ENCODE data around the gene DHRS12. TPM values are rescaled to one million over a fixed set of nuclear protein-coding genes. Genes with fewer than 3 reads are reported as not detected.
A peak's percentile ranks its signal among the peaks of the same experiment; 100 is the strongest.

Gene DHRS12
- total and polyA plus RNA-seq, 10 donors: 11.3 to 22.8 (median 16.9) TPM

DNA sequence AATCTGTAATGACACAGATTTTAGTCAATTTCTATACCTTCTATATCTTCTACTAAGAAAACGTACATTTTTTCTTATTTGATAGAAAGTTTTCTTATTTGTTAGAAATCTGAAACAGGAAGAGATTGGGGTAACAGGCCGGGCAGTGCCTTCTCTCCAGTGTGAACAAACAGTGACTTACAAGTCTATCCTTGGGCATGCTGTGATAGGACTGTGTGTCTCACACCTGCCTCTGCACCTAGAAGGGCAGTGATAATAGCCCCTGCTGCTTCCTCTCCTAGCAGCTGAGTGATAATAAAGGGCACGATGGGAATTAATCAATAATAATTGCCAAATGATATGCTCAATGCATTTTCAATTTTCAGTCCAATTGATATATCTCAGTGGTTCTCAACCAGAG lies 39.6 kb upstream of the DHRS12 start:
- Histone ChIP-seq H3K4me1 (peaks cover 0 to 14% (median 6%) of the 10 kb centered on the region in 6 donors), H3K4me3 (no peak overlapping the region), H3K9me3 (no peaks in the 10 kb centered on the region), H3K27me3 (replicated peaks in 1 of 7) (peaks cover 0 to 12% (median 0%) of the 10 kb centered on the region in 7 donors), H3K27ac (no peak overlapping the region), H3K36me3 (no peaks in the 10 kb centered on the region)
- WGBS, 5 donors: 69 to 78% (median 74%) methylated on average over 3 of the region's 3 CpGs
- TF ChIP-seq POLR2A (IDR thresholded peaks at IDR 0.05): no peak
- TF ChIP-seq POLR2AphosphoS5 (IDR thresholded peaks at IDR 0.05): no peak
- TF ChIP-seq, protein P1, sequence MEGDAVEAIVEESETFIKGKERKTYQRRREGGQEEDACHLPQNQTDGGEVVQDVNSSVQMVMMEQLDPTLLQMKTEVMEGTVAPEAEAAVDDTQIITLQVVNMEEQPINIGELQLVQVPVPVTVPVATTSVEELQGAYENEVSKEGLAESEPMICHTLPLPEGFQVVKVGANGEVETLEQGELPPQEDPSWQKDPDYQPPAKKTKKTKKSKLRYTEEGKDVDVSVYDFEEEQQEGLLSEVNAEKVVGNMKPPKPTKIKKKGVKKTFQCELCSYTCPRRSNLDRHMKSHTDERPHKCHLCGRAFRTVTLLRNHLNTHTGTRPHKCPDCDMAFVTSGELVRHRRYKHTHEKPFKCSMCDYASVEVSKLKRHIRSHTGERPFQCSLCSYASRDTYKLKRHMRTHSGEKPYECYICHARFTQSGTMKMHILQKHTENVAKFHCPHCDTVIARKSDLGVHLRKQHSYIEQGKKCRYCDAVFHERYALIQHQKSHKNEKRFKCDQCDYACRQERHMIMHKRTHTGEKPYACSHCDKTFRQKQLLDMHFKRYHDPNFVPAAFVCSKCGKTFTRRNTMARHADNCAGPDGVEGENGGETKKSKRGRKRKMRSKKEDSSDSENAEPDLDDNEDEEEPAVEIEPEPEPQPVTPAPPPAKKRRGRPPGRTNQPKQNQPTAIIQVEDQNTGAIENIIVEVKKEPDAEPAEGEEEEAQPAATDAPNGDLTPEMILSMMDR (IDR thresholded peaks at IDR 0.05 in 8 of 11, conservative IDR thresholded peaks at IDR 0.05 in 3 of 11): no peak
- DNase-seq: no peak
- intact Hi-C loops (cut with DNase I; ENCODE audit: low total_unique reads): loop anchor here (10.0 kb wide), 1 partner anchor 281 kb away; the partner anchor contains the start of gene NEK5

DNA sequence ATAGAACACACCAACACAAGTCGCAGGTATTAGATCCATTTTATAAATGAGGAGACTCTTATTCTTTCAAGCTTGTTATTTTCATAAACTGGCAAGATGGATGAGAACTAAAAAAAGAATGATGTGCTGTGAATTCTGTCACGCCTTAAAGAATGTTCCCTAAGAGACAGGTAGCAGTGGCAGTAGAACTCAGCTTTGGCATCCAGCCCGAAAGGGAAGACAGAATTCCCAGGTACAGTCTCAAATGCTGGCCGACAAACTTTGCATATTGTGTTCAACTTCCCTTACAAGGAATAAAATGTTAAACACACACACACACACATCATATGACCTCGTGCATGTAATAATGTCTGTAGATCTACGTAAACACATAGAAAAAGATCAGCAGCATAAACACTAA lies 37.8 kb upstream of the DHRS12 start:
- no peak for TF ChIP-seq POLR2A (IDR thresholded peaks at IDR 0.05)
- TF ChIP-seq, protein P1 (IDR thresholded peaks at IDR 0.05 in 8 of 11, conservative IDR thresholded peaks at IDR 0.05 in 3 of 11): no peak
- no peak for TF ChIP-seq POLR2AphosphoS5 (IDR thresholded peaks at IDR 0.05)
- peaks cover 0 to 14% (median 6%) of the 10 kb centered on the region in 6 donors for H3K4me1 ChIP-seq
- DNase-seq: no peak
- no peak overlapping the region for H3K4me3 ChIP-seq
- no peak overlapping the region for H3K27ac ChIP-seq
- 79 to 88% (median 82%) methylated on average over 6 of the region's 6 CpGs for WGBS, 5 donors
- intact Hi-C loops (cut with DNase I; ENCODE audit: low total_unique reads): loop anchor here (10.0 kb wide), 1 partner anchor 283 kb away; the partner anchor contains the start of gene NEK5
- H3K27me3 ChIP-seq (replicated peaks in 1 of 7): peaks cover 0 to 12% (median 0%) of the 10 kb centered on the region in 7 donors
- no peaks in the 10 kb centered on the region for H3K9me3 ChIP-seq
- H3K36me3 ChIP-seq: no peaks in the 10 kb centered on the region

DNA sequence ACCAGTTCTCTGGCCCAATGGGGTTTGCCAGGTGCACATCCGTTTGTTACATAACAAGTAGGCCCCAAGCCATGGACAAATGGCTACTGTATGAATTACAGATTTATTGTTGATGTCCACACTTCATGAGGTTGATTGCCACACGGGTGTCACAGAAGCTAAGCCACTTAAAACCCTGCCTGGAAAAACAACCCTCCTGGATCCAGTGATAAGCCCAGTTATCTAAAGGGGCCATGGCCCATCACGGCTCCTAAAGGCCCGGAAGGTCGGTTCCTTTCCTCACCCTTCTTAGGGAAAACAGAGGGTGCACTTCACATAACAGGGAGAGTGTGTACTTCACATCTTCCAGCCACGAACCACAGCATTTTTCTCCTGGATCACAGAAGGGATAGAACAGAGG lies 37.0 kb upstream of the DHRS12 start:
- Histone ChIP-seq H3K27ac (no peak overlapping the region), H3K4me3 (no peak overlapping the region), H3K9me3 (no peaks in the 10 kb centered on the region), H3K27me3 (replicated peaks in 1 of 7) (peaks cover 0 to 12% (median 0%) of the 10 kb centered on the region in 7 donors), H3K4me1 (peaks cover 0 to 14% (median 6%) of the 10 kb centered on the region in 6 donors), H3K36me3 (no peaks in the 10 kb centered on the region)
- no peak for DNase-seq
- WGBS, 5 donors: 71 to 87% (median 86%) methylated on average over 6 of the region's 6 CpGs
- TF ChIP-seq POLR2AphosphoS5 (IDR thresholded peaks at IDR 0.05) (no peak), POLR2A (IDR thresholded peaks at IDR 0.05) (no peak)
- TF ChIP-seq, protein P1 (IDR thresholded peaks at IDR 0.05 in 8 of 11, conservative IDR thresholded peaks at IDR 0.05 in 3 of 11): no peak
- intact Hi-C loops (cut with DNase I; ENCODE audit: low total_unique reads): loop anchor here (10.0 kb wide), 1 partner anchor 284 kb away; the partner anchor contains the start of gene NEK5

DNA sequence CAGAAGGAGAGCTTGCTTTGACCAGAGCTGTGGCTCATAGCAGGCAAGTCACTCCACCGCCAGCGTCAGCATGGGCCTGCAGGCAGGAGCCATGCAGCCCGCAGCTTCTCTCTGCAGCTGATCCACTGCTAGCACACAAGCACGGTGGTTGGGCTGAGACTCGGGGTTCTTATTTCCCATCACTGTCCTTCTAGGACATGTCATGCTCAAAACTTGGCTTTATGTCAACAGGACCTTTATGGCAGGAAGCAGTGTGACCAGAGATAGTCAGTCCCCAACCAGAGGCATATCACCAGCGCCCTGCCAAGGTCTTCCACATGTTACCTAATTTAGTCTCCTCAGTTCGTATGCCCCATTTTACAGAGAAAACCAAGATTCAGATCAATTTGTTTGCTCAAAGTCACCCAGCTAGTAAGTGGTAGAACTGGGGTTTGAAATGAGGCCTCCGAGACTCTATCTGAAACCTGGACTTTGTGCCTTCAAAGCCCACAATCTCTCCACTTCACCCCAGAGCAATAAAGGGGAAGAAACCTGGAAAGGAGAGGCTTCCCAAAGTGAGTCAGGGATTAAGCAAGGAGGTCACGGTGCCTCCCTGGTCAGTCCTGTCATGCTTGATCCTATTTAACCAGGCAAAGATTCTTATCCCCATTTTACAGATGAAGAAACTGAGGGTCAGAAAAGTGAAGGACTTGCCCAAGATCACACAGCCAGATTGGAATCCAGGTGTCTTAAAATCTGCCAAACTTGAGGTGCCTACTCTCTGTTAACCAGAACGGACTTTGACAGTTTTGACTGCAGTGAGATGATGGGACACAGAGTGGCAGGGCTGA lies 36.0 kb upstream of the DHRS12 start:
- 66 to 76% (median 72%) methylated on average over 7 to 10 of the region's 10 CpGs for WGBS, 5 donors
- H3K27me3 ChIP-seq (replicated peaks in 1 of 7): peaks cover 0 to 9% (median 0%) of the 10 kb centered on the region in 7 donors
- H3K36me3 ChIP-seq: no peaks in the 10 kb centered on the region
- peak overlapping the region in 2 of 8 donors; percentile 84 to 88 for H3K27ac ChIP-seq
- peaks cover 0 to 9% (median 2%) of the 10 kb centered on the region in 6 donors for H3K4me1 ChIP-seq
- no peak overlapping the region for H3K4me3 ChIP-seq
- intact Hi-C loops (cut with DNase I; ENCODE audit: low total_unique reads): loop anchor here (10.0 kb wide), 1 partner anchor 285 kb away; the partner anchor contains the start of gene NEK5
- no peak for DNase-seq
- TF ChIP-seq POLR2A (IDR thresholded peaks at IDR 0.05) (no peak), POLR2AphosphoS5 (IDR thresholded peaks at IDR 0.05) (no peak)
- TF ChIP-seq, protein P1 (IDR thresholded peaks at IDR 0.05 in 8 of 11, conservative IDR thresholded peaks at IDR 0.05 in 3 of 11): no peak
- no peaks in the 10 kb centered on the region for H3K9me3 ChIP-seq

Measured in spleen (tissue), 11 donors.